Astrocyte (in vitro differentiated cells and primary cell): ENCODE measurements around the gene PSMD5. TPM values are rescaled to one million over a fixed set of nuclear protein-coding genes. Genes with fewer than 3 reads are reported as not detected.

ENCODE experiments used
- total RNA-seq: library from RNA; stranded (reverse); gene quantifications from 2 replicates; pipeline ENCODE4 v1.2.1, GENCODE V29; 2021

The PSMD5 gene
- total RNA-seq, 1 donor from 2014 or later: 66.2 TPM

Other genes starting within 250 kb of the PSMD5 start
- gene MEGF9, start 128.5 kb downstream of the PSMD5 start, total RNA-seq: 12.1 and 17.7 TPM in 2 replicates
- gene FBXW2, start 49.5 kb downstream of the PSMD5 start, total RNA-seq: 65.0 and 65.7 TPM in 2 replicates
- 18.0 and 19.5 TPM in 2 replicates for gene PHF19, start 34.3 kb upstream of the PSMD5 start, total RNA-seq
- gene TRAF1, start 83.9 kb upstream of the PSMD5 start, total RNA-seq: 4.2 and 4.7 TPM in 2 replicates
- 0.41 and 1.1 TPM in 2 replicates for gene C5, start 207.4 kb upstream of the PSMD5 start, total RNA-seq
- gene CNTRL, start 232.0 kb upstream of the PSMD5 start, total RNA-seq: 4.4 and 4.6 TPM in 2 replicates